Measurements from ENCODE around the gene C3orf70. TPM values are rescaled to one million over a fixed set of nuclear protein-coding genes. Genes with fewer than 3 reads are reported as not detected.

The C3orf70 gene
- total and polyA plus RNA-seq, 2 of the 8 experiments (the other 6 are each of a cell fraction or from before 2014, with no cell fraction given) = 1.7 to 2.0 TPM

DNA sequence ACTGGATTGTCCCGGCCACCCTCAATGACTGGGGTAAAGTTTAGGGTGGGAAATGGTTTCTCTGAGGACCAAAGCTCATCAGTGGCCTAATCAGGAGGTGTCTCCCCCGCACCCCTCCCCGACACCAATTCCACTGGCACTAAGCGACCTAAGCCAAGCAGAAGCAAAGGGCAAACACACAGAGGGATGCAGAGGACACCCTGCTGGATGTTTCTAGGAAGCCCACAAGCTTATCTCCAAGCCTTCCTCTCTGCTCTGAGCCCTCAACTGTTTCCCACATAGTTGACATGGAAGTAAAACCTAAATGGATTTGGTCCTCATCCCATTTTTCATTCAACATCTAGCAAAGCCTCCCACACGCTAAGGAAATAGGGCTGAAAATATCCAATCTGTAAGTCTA lies 68.5 kb downstream of the C3orf70 start:
- Histone ChIP-seq H3K4me2 (ENCODE audit: insufficient read depth in 1 of 2, low read depth in 2 of 2, low read length in 2 of 2) (no peak overlapping the region), H3K27ac (ENCODE audit: low read depth, low read length) (no peak overlapping the region), H2AFZ (ENCODE audit: low read length) (no peak overlapping the region), H3K14ac (ENCODE audit: insufficient read length) (no peak overlapping the region), H3K9me3 (ENCODE audit: insufficient read depth in 2 of 2, low read depth in 1 of 2, low read length in 1 of 2) (no peaks in the 10 kb centered on the region), H3K4me3 (ENCODE audit: extremely low read depth in 1 of 4, insufficient read depth in 2 of 4, low read depth in 3 of 4, low read length in 4 of 4) (no peak overlapping the region), H2BK15ac (ENCODE audit: low read length) (no peak overlapping the region), H3K79me2 (ENCODE audit: control insufficient read depth in 1 of 2, insufficient read depth in 2 of 2, low read length in 2 of 2) (no peaks in the 10 kb centered on the region), H3K23me2 (ENCODE audit: low read depth, low read length) (no peaks in the 10 kb centered on the region), H2BK5ac (ENCODE audit: low read depth, low read length) (no peak overlapping the region), H3K4me1 (replicated peaks in 1 of 4; ENCODE audit: control insufficient read depth in 3 of 4, insufficient read depth in 4 of 4, low read length in 3 of 4) (peaks cover 0 to 5% (median 0%) of the 10 kb centered on the region in 4 experiments; a peak in 1 of 7 replicates), H3K23ac (ENCODE audit: insufficient read length) (no peak overlapping the region), H2BK12ac (ENCODE audit: low read depth, low read length) (no peak overlapping the region), H3K27me3 (replicated peaks in 1 of 4; ENCODE audit: control insufficient read depth in 3 of 4, extremely low read depth in 1 of 4, insufficient read depth in 3 of 4, low read length in 3 of 4) (no peaks in the 10 kb centered on the region), H3K79me1 (ENCODE audit: low read depth, low read length) (no peaks in the 10 kb centered on the region), H2BK120ac (replicated peaks; ENCODE audit: low read depth, low read length) (no peak overlapping the region), H3K9ac (replicated peaks in 1 of 4; ENCODE audit: extremely low read depth in 1 of 4, low read depth in 3 of 4, low read length in 3 of 4) (no peak overlapping the region), H3K36me3 (ENCODE audit: control insufficient read depth in 2 of 4, insufficient read depth in 4 of 4, low read length in 3 of 4) (no peaks in the 10 kb centered on the region), H4K5ac (ENCODE audit: insufficient read length, low read depth, low read length) (no peak overlapping the region), H2BK20ac (ENCODE audit: low read length) (no peak overlapping the region), H4K8ac (ENCODE audit: extremely low read depth, insufficient read depth, low read length) (no peak overlapping the region), H3K4ac (replicated peaks; ENCODE audit: insufficient read length, low read depth, low read length) (no peak overlapping the region), H4K91ac (replicated peaks; ENCODE audit: insufficient read length, low read length) (no peak overlapping the region), H3K18ac (ENCODE audit: extremely low read depth, low read length) (no peak overlapping the region), H4K20me1 (replicated peaks in 1 of 2; ENCODE audit: control insufficient read depth in 1 of 2, insufficient read depth in 2 of 2, low read length in 2 of 2) (no peaks in the 10 kb centered on the region), H2AK5ac (ENCODE audit: low read depth, low read length) (no peak overlapping the region), H3K56ac (replicated peaks; ENCODE audit: insufficient read length, low read depth, low read length) (no peak overlapping the region)
- DNase-seq (ENCODE audit: low read depth in 1 of 2, low spot score in 2 of 2) = no peak
- no peak for FAIRE-seq
- POLR2A ChIA-PET (ENCODE audit: partially characterized antibody) = interaction anchor here (1.6 kb wide), 1 partner anchor 92 kb away, joined by 5 read pairs; no protein-coding TSS in a partner anchor
- CTCF ChIA-PET (ENCODE audit: partially characterized antibody) = interaction anchor here (0.7 to 3.1 kb wide), 11 partner anchors 12 to 133 kb away, joined by 3 to 10 read pairs (median 4); no protein-coding TSS in a partner anchor
- 88% methylated on average over 5 of the region's 5 CpGs; no CpG with 5 or more reads in 1 of the 2 experiments for WGBS, 2 experiments (ENCODE audit: extremely low coverage in 1 of 2, insufficient coverage in 1 of 2, insufficient read length in 1 of 2, insufficient replicate concordance in 2 of 2, low coverage in 1 of 2, low lambda C conversion rate in 2 of 2, missing lambda C conversion rate in 1 of 2)
- TF ChIP-seq EGR1 (IDR thresholded peaks at IDR 0.05; ENCODE audit: borderline replicate concordance, low read depth, low read length) (no peak), BRCA1 (IDR thresholded peaks at IDR 0.05; ENCODE audit: low read depth, low read length) (no peak), KDM5A (IDR thresholded peaks at IDR 0.05; ENCODE audit: low read length) (no peak), KDM1A (IDR thresholded peaks at IDR 0.05; ENCODE audit: borderline replicate concordance, low read length) (no peak), SIX5 (IDR thresholded peaks at IDR 0.05; ENCODE audit: low read depth, low read length) (no peak), CHD1 (IDR thresholded peaks at IDR 0.05; ENCODE audit: low read depth, low read length) (no peak), TBP (IDR thresholded peaks at IDR 0.05; ENCODE audit: low read depth, low read length) (no peak), CEBPB (IDR thresholded peaks at IDR 0.05; ENCODE audit: low read depth, low read length) (no peak), SUZ12 (IDR thresholded peaks at IDR 0.05; ENCODE audit: low read length) (no peak), CBX8 (IDR thresholded peaks at IDR 0.05; ENCODE audit: borderline replicate concordance, low read depth, low read length) (no peak), RBBP5 (IDR thresholded peaks at IDR 0.05; ENCODE audit: borderline replicate concordance, low read depth, low read length) (no peak), TCF12 (IDR thresholded peaks at IDR 0.05; ENCODE audit: low read depth, low read length) (no peak), POLR2A (IDR thresholded peaks at IDR 0.05; ENCODE audit: control extremely low read depth in 1 of 2, low read depth in 2 of 2, low read length in 2 of 2) (no peak), BCL11A (IDR thresholded peaks at IDR 0.05; ENCODE audit: low read depth in 2 of 2, low read length in 2 of 2) (no peak)
- TF ChIP-seq, protein P1, sequence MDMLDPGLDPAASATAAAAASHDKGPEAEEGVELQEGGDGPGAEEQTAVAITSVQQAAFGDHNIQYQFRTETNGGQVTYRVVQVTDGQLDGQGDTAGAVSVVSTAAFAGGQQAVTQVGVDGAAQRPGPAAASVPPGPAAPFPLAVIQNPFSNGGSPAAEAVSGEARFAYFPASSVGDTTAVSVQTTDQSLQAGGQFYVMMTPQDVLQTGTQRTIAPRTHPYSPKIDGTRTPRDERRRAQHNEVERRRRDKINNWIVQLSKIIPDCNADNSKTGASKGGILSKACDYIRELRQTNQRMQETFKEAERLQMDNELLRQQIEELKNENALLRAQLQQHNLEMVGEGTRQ (IDR thresholded peaks at IDR 0.05; ENCODE audit: low read length) = no peak
